Endothelial cell of hepatic sinusoid (primary cell): ENCODE data around the gene SNX32.

Experiments
- in situ Hi-C: cut with HindIII; loops from 2 replicates; pipeline ENCODE4 v1.10.0; 2017; ENCODE audit warnings: low sequenced_read_pairs

Gene SNX32

GRCh38 chr11:65865550-65866172, 31.9 kb downstream of the SNX32 start:
- in situ Hi-C loops = no loop called here

GRCh38 chr11:65866509-65867283, 32.9 kb downstream of the SNX32 start:
- in situ Hi-C loops = no loop called here

- in situ Hi-C loops = no loop called here
Measured at GRCh38 chr11:65867284-65868071, 33.7 kb downstream of the SNX32 start.

GRCh38 chr11:65868076-65868667, 34.4 kb downstream of the SNX32 start:
- in situ Hi-C loops = no loop called here

- in situ Hi-C loops = no loop called here
Measured at GRCh38 chr11:65868907-65869306, 35.1 kb downstream of the SNX32 start.

GRCh38 chr11:65869643-65870306, 36.0 kb downstream of the SNX32 start:
- in situ Hi-C loops = no loop called here

- in situ Hi-C loops = no loop called here
Measured at GRCh38 chr11:65870307-65870658, 36.5 kb downstream of the SNX32 start.

- in situ Hi-C loops = no loop called here
Measured at GRCh38 chr11:65870706-65871681, 37.2 kb downstream of the SNX32 start.

- in situ Hi-C loops = no loop called here
Measured at GRCh38 chr11:65871811-65872548, 38.2 kb downstream of the SNX32 start.

GRCh38 chr11:65872586-65873317, 39.0 kb downstream of the SNX32 start, which contains the start of gene EFEMP2:
EFEMP2 (minus strand) TSS chr11:65872800; CDS start chr11:65872354, 446 bp downstream.
- in situ Hi-C loops = no loop called here

- in situ Hi-C loops = no loop called here
Measured at GRCh38 chr11:65873318-65874156, 39.8 kb downstream of the SNX32 start.

GRCh38 chr11:65879617-65880016, 45.9 kb downstream of the SNX32 start, which contains the start of gene CTSW:
CTSW (plus strand) TSS chr11:65879837; CDS start chr11:65879855, 18 bp downstream.
- in situ Hi-C loops = no loop called here

- in situ Hi-C loops = no loop called here
Measured at GRCh38 chr11:65880027-65880426, 46.3 kb downstream of the SNX32 start.

- in situ Hi-C loops = no loop called here
Measured at GRCh38 chr11:65880844-65881421, 47.2 kb downstream of the SNX32 start.

GRCh38 chr11:65882120-65883057, 48.6 kb downstream of the SNX32 start:
- in situ Hi-C loops = no loop called here
